ENCODE measurements around the gene SPATA31C1.
"Not testable (repeated sequence)": the region's sequence is repeated elsewhere in the genome, so short reads cannot be mapped to it uniquely, and the experiment has no call there.

SPATA31C1 gene

GRCh38 chr9:87886933-87887505 is 30.7 kb upstream of the SPATA31C1 start:
- DNase-seq, result no peak

GRCh38 chr9:87887661-87888480 is 29.9 kb upstream of the SPATA31C1 start:
- DNase-seq, result peak; percentile 46

- peak; percentile 47 for DNase-seq
Measured at GRCh38 chr9:87888501-87888900, 29.3 kb upstream of the SPATA31C1 start.

- peak; percentile 41 for DNase-seq
Measured at GRCh38 chr9:87889065-87889881, 28.5 kb upstream of the SPATA31C1 start.

GRCh38 chr9:87889882-87890252 is 27.9 kb upstream of the SPATA31C1 start:
- DNase-seq, result peak; percentile 42

GRCh38 chr9:87890837-87891236 is 26.9 kb upstream of the SPATA31C1 start:
- peak; percentile 42 for DNase-seq

- DNase-seq, result no peak
Measured at GRCh38 chr9:87891754-87892153, 26.0 kb upstream of the SPATA31C1 start.

GRCh38 chr9:87892956-87893355 is 24.8 kb upstream of the SPATA31C1 start:
- DNase-seq, result no peak

- peak; percentile 43 for DNase-seq
Measured at GRCh38 chr9:87894998-87895625, 22.6 kb upstream of the SPATA31C1 start.

GRCh38 chr9:87896891-87897290 is 20.9 kb upstream of the SPATA31C1 start:
- DNase-seq, result no peak

GRCh38 chr9:87898151-87898550 is 19.6 kb upstream of the SPATA31C1 start:
- DNase-seq, result no peak

GRCh38 chr9:87902371-87902770 is 15.4 kb upstream of the SPATA31C1 start:
- not testable (repeated sequence) for DNase-seq

GRCh38 chr9:87909310-87910041 is 8.3 kb upstream of the SPATA31C1 start:
- DNase-seq, result no peak

GRCh38 chr9:87910821-87911220 is 6.9 kb upstream of the SPATA31C1 start:
- DNase-seq, result no peak

- DNase-seq, result not testable (repeated sequence)
Measured at GRCh38 chr9:87919013-87919412, 1.3 kb downstream of the SPATA31C1 start.

- DNase-seq, result not testable (repeated sequence)
Measured at GRCh38 chr9:87921561-87921960, 3.8 kb downstream of the SPATA31C1 start.

GRCh38 chr9:87923012-87923411 is 5.2 kb downstream of the SPATA31C1 start:
- DNase-seq, result not testable (repeated sequence)

- not testable (repeated sequence) for DNase-seq
Measured at GRCh38 chr9:87924851-87925250, 7.1 kb downstream of the SPATA31C1 start.

- not testable (repeated sequence) for DNase-seq
Measured at GRCh38 chr9:87929152-87929551, 11.4 kb downstream of the SPATA31C1 start.

- DNase-seq, result not testable (repeated sequence)
Measured at GRCh38 chr9:87934444-87934843, 16.7 kb downstream of the SPATA31C1 start.

GRCh38 chr9:87937352-87937751 is 19.6 kb downstream of the SPATA31C1 start:
- DNase-seq, result not testable (repeated sequence)

GRCh38 chr9:87937918-87938317 is 20.2 kb downstream of the SPATA31C1 start:
- not testable (repeated sequence) for DNase-seq

Data from islet precursor cell (in vitro differentiated cells).